ENCODE results near the gene SMARCB1.

GRCh38 chr22:23834406-23834792, 47.6 kb downstream of the SMARCB1 start:
- TF ChIP-seq, protein P1, sequence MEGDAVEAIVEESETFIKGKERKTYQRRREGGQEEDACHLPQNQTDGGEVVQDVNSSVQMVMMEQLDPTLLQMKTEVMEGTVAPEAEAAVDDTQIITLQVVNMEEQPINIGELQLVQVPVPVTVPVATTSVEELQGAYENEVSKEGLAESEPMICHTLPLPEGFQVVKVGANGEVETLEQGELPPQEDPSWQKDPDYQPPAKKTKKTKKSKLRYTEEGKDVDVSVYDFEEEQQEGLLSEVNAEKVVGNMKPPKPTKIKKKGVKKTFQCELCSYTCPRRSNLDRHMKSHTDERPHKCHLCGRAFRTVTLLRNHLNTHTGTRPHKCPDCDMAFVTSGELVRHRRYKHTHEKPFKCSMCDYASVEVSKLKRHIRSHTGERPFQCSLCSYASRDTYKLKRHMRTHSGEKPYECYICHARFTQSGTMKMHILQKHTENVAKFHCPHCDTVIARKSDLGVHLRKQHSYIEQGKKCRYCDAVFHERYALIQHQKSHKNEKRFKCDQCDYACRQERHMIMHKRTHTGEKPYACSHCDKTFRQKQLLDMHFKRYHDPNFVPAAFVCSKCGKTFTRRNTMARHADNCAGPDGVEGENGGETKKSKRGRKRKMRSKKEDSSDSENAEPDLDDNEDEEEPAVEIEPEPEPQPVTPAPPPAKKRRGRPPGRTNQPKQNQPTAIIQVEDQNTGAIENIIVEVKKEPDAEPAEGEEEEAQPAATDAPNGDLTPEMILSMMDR (IDR thresholded peaks at IDR 0.05; ENCODE audit: low read depth, low read length) = no peak
- no peak for TF ChIP-seq EZH2phosphoT487 (IDR thresholded peaks at IDR 0.05; ENCODE audit: low read depth)

Data from OCI-LY3 (cell line).